K562 (cell line): ENCODE results near the gene ZNF74. TPM values are rescaled to one million over a fixed set of nuclear protein-coding genes. Genes with fewer than 3 reads are reported as not detected.

Experiments
- BMI1 ChIP-seq: fragments of 150-350 bp; IDR thresholded peaks from 2 replicates; pipeline ENCODE4 v1.6.1; 2014; ENCODE audit warnings: low read length
- DACH1 ChIP-seq: fragments of 450-650 bp; IDR thresholded peaks from 2 replicates; pipeline ENCODE4 v1.6.1; 2018; ENCODE audit not compliant: partially characterized antibody
- IRF2 ChIP-seq: sonication (generic); formaldehyde crosslinking; IDR thresholded peaks from 2 replicates; pipeline ENCODE4 v1.8.1; 2022; ENCODE audit warnings: mild to moderate bottlenecking, missing genetic modification reagents
- MYNN ChIP-seq, 2 experiments: sonication (generic); formaldehyde crosslinking in 1 of 2; IDR thresholded peaks; 2 replicates each; pipeline versions ENCODE4 v1.5.0 to v1.6.1; 2016 to 2020; ENCODE audit warnings: antibody characterized with exemption in 1 of 2, missing genetic modification reagents in 1 of 2
- ZFP36 ChIP-seq: fragments of 150-350 bp; IDR thresholded peaks from 2 replicates; pipeline ENCODE4 v1.6.1; 2018; ENCODE audit warnings: low read length, low read depth; ENCODE audit not compliant: partially characterized antibody
- ZNF175 ChIP-seq: fragments of 200-800 bp; sonication (Bioruptor generic); IDR thresholded peaks from 2 replicates; pipeline ENCODE4 v1.6.1; 2016; ENCODE audit warnings: low read depth, mild to moderate bottlenecking, missing genetic modification characterization, missing compliant biosample characterization
- ZNF584 ChIP-seq: fragments of 200-800 bp; sonication (Bioruptor generic); IDR thresholded peaks from 2 replicates; pipeline ENCODE4 v1.6.1; 2016; ENCODE audit warnings: low read depth, mild to moderate bottlenecking, missing genetic modification characterization, missing compliant biosample characterization
- polyA plus RNA-seq, 8 experiments: library from polyadenylated mRNA; depleted of rRNA in 4 of 8; stranded (reverse) in 5 of 8; unstranded in 3 of 8; fragments of >200 nt; fragmentation: Nextera tagmentation in 2 of 8; fragmentation: Illumina TruSeq in 1 of 8; extraction: Ambion mirVana in 2 of 8; extraction: Trizol in 1 of 8; gene quantifications; 2 replicates each; pipeline versions ENCODE4 v1.2.1 to v1.2.3, GENCODE V29; 2011 to 2014; ENCODE audit warnings: inconsistent platforms in 1 of 8, missing spikeins in 1 of 8
- total RNA-seq, 7 experiments: library from RNA; depleted of rRNA in 6 of 7; stranded (reverse); fragments of >200 nt in 6 of 7; fragmentation: Illumina TruSeq in 2 of 7; extraction: Trizol in 2 of 7; gene quantifications; 2 replicates each; pipeline versions ENCODE4 v1.2.1 to v1.2.3, GENCODE V29; 2011 to 2021; ENCODE audit warnings: low replicate concordance in 1 of 7
- TF ChIP-seq, protein P1 (sequence below), 2 experiments: fragments of 450-650 bp; formaldehyde crosslinking in 1 of 2; IDR thresholded peaks; 2 replicates each; pipeline versions ENCODE4 v1.4.0 to v1.6.1; 2014 to 2020; ENCODE audit warnings: mild to moderate bottlenecking in 2 of 2, borderline replicate concordance in 1 of 2, low read depth in 1 of 2
- TF ChIP-seq, protein P2 (sequence below): fragments of 200-800 bp; sonication (Bioruptor generic); IDR thresholded peaks from 2 replicates; pipeline ENCODE4 v1.6.1; 2017; ENCODE audit warnings: missing genetic modification characterization, missing compliant biosample characterization
- TF ChIP-seq, protein P3 (sequence below), 3 experiments: IDR thresholded peaks in 2 of 3; conservative IDR thresholded peaks in 1 of 3; 2 replicates each; pipeline ENCODE4 v1.5.1; 2011 to 2012; ENCODE audit warnings: low read length in 3 of 3, mild to moderate bottlenecking in 3 of 3, control low read depth in 2 of 3, improper control_type of control experiment in 1 of 3, inconsistent platforms in 1 of 3, low read depth in 1 of 3, mixed read lengths in 1 of 3, moderate library complexity in 1 of 3; ENCODE audit not compliant: insufficient read depth in 2 of 3
- TF ChIP-seq, protein P4 (sequence below): fragments of 450-650 bp; IDR thresholded peaks from 2 replicates; pipeline ENCODE4 v1.6.1; 2016; ENCODE audit warnings: mild to moderate bottlenecking

ZNF74 gene
- total and polyA plus RNA-seq, 9 of the 15 experiments (the other 6 are each of a cell fraction or from before 2014, with no cell fraction given), result 2.4 to 53.5 (median 31.5) TPM

DNA sequence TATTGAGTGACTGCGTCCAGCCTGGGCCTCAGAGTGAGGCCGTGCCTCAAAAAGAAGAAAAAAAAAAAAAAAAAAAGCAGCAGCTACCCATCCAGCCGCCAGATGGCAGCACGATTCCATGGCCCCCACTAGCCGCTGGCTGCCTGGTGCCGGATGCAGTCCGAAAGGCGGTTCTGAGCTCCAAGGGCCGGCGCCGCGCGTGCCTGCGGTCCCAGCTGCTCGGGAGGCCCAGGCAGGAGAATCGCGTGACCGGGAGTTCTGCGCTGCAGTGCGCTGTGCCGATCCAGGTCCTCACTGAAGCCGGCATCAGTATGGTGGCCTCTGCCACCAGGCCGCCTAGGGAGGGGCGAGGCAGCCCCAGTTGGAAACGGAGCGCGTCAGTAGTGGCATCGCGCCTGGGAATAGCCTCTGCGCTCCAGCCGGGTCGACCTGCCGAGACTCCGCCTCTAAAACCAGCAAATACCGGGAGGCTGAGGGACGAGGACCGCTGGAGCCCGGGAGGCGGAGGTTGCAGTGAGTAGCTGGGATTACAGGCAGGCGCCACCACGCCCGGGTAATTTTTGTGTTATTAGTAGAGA is 24.3 kb downstream of the ZNF74 start (continued):
- TF ChIP-seq, protein P1, sequence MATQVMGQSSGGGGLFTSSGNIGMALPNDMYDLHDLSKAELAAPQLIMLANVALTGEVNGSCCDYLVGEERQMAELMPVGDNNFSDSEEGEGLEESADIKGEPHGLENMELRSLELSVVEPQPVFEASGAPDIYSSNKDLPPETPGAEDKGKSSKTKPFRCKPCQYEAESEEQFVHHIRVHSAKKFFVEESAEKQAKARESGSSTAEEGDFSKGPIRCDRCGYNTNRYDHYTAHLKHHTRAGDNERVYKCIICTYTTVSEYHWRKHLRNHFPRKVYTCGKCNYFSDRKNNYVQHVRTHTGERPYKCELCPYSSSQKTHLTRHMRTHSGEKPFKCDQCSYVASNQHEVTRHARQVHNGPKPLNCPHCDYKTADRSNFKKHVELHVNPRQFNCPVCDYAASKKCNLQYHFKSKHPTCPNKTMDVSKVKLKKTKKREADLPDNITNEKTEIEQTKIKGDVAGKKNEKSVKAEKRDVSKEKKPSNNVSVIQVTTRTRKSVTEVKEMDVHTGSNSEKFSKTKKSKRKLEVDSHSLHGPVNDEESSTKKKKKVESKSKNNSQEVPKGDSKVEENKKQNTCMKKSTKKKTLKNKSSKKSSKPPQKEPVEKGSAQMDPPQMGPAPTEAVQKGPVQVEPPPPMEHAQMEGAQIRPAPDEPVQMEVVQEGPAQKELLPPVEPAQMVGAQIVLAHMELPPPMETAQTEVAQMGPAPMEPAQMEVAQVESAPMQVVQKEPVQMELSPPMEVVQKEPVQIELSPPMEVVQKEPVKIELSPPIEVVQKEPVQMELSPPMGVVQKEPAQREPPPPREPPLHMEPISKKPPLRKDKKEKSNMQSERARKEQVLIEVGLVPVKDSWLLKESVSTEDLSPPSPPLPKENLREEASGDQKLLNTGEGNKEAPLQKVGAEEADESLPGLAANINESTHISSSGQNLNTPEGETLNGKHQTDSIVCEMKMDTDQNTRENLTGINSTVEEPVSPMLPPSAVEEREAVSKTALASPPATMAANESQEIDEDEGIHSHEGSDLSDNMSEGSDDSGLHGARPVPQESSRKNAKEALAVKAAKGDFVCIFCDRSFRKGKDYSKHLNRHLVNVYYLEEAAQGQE (IDR thresholded peaks at IDR 0.05; ENCODE audit: borderline replicate concordance), result peak; percentile 98
- TF ChIP-seq, protein P1 (CRISPR knock-in tag; IDR thresholded peaks at IDR 0.05; ENCODE audit: low read depth), result peak; percentile 83
- TF ChIP-seq ZFP36, result peak; percentile 50
- TF ChIP-seq, protein P2, sequence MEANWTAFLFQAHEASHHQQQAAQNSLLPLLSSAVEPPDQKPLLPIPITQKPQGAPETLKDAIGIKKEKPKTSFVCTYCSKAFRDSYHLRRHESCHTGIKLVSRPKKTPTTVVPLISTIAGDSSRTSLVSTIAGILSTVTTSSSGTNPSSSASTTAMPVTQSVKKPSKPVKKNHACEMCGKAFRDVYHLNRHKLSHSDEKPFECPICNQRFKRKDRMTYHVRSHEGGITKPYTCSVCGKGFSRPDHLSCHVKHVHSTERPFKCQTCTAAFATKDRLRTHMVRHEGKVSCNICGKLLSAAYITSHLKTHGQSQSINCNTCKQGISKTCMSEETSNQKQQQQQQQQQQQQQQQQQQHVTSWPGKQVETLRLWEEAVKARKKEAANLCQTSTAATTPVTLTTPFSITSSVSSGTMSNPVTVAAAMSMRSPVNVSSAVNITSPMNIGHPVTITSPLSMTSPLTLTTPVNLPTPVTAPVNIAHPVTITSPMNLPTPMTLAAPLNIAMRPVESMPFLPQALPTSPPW (CRISPR knock-in tag), result peak; percentile 78
- no peak for TF ChIP-seq ZNF175
- TF ChIP-seq, protein P3, sequence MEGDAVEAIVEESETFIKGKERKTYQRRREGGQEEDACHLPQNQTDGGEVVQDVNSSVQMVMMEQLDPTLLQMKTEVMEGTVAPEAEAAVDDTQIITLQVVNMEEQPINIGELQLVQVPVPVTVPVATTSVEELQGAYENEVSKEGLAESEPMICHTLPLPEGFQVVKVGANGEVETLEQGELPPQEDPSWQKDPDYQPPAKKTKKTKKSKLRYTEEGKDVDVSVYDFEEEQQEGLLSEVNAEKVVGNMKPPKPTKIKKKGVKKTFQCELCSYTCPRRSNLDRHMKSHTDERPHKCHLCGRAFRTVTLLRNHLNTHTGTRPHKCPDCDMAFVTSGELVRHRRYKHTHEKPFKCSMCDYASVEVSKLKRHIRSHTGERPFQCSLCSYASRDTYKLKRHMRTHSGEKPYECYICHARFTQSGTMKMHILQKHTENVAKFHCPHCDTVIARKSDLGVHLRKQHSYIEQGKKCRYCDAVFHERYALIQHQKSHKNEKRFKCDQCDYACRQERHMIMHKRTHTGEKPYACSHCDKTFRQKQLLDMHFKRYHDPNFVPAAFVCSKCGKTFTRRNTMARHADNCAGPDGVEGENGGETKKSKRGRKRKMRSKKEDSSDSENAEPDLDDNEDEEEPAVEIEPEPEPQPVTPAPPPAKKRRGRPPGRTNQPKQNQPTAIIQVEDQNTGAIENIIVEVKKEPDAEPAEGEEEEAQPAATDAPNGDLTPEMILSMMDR (IDR thresholded peaks at IDR 0.05 in 2 of 3, conservative IDR thresholded peaks at IDR 0.05 in 1 of 3; ENCODE audit: insufficient read depth in 2 of 3, low read depth in 1 of 3, low read length in 3 of 3), result peak; percentile 98 to 100 (median 99)
- peak; percentile 58 for TF ChIP-seq DACH1
- TF ChIP-seq ZNF584, result 0 out of 2 replicates have a peak, but pooled peaks have one; percentile 15
- TF ChIP-seq BMI1, result peak; percentile 72
- TF ChIP-seq, protein P4, sequence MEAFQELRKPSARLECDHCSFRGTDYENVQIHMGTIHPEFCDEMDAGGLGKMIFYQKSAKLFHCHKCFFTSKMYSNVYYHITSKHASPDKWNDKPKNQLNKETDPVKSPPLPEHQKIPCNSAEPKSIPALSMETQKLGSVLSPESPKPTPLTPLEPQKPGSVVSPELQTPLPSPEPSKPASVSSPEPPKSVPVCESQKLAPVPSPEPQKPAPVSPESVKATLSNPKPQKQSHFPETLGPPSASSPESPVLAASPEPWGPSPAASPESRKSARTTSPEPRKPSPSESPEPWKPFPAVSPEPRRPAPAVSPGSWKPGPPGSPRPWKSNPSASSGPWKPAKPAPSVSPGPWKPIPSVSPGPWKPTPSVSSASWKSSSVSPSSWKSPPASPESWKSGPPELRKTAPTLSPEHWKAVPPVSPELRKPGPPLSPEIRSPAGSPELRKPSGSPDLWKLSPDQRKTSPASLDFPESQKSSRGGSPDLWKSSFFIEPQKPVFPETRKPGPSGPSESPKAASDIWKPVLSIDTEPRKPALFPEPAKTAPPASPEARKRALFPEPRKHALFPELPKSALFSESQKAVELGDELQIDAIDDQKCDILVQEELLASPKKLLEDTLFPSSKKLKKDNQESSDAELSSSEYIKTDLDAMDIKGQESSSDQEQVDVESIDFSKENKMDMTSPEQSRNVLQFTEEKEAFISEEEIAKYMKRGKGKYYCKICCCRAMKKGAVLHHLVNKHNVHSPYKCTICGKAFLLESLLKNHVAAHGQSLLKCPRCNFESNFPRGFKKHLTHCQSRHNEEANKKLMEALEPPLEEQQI, result no peak
- peak; percentile 72; the same call in 1 of the 2 replicates for TF ChIP-seq MYNN (IDR thresholded peaks at IDR 0.05)
- peak; percentile 45; the same call in 1 of the 2 replicates for TF ChIP-seq MYNN (CRISPR knock-in tag; IDR thresholded peaks at IDR 0.05)
- 0 out of 2 replicates have a peak, but pooled peaks have one; percentile 57 for TF ChIP-seq IRF2 (CRISPR knock-in tag)
